GM23248 (cell line): ENCODE results near the gene PPP2R1A.

Experiments used
- EZH2 ChIP-seq: fragments of 200-600 bp; sonication (generic); IDR thresholded peaks from 2 replicates; pipeline ENCODE4 v1.6.1; 2018; ENCODE audit warnings: antibody characterized with exemption, mild to moderate bottlenecking; ENCODE audit not compliant: insufficient read depth, poor library complexity, severe bottlenecking
- EZH2phosphoT487 ChIP-seq: fragments of 200-600 bp; sonication (generic); IDR thresholded peaks from 2 replicates; pipeline ENCODE4 v1.6.1; 2018; ENCODE audit warnings: antibody characterized with exemption, moderate library complexity, mild to moderate bottlenecking, low read depth; ENCODE audit not compliant: insufficient read depth

DNA sequence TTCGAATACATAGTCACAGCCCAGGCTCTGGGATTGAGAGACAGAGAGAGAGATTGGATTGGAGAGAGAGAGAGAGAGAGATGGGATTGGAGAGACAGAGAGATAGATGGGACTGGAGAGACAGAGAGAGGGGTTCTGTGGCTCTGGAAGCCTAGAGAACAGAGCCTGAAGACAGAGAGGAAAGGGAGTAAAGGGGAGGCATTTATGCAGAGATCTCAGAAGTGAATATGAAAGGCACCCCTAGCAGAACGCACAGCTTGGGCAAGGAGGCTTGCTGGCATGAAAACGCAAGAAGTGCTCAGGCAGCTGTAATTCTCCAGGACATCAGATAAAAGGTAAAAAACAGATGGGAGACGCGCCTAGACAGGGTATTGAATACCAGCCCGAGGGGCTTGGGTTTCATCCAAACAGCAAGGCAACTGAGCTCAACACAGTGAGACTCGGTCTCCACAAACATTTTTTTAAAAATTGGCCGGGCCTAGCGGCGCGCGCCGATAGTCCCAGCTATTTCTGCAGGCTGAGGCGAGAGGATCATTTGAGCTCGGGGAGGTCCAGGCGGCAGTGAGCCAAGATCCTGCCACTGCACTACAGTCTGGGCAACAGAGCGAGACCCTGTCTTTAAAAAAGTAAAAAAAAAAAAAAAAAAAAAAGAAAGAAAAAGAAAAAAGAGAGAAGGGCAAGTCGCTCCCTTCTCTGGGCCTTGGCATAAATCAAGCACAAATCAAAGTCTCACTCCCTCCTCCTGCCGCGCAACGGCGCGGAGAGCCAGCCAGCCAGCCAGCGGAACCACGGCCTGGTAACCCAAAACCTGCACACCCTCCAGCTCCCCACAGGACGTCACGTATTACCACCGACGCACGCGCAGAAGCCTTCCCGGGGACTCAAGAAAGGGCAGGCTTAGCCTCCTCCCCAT lies 774 bp upstream of the PPP2R1A start:
- TF ChIP-seq EZH2: no peak
- TF ChIP-seq EZH2phosphoT487: no peak
